HEK293 (cell line): ENCODE data around the gene ISYNA1.

Experiments
- CTCF ChIA-PET: fragments of 350-600 bp; formaldehyde crosslinking; extraction: SDS; loops from one replicate; lab custom pipeline; 2021; ENCODE audit warnings: antibody characterized with exemption; lab: Yijun Ruan, JAX
- POLR2A ChIA-PET: fragments of 300-600 bp; formaldehyde crosslinking; extraction: SDS; loops from one replicate; lab custom pipeline; 2020; ENCODE audit warnings: antibody characterized with exemption, inconsistent platforms; lab: Yijun Ruan, JAX
- H3K27ac ChIP-seq: fragments of 200-500 bp; sonication (Bioruptor generic); 2 replicates; pipeline ENCODE4 v1.5.1; 2014; ENCODE audit warnings: low read depth, low read length, control low read depth, inconsistent platforms; ENCODE audit errors: extremely low read depth
- H3K36me3 ChIP-seq, 2 experiments: fragments of 200-500 bp in 1 of 2; sonication (Bioruptor generic) in 1 of 2; 1 replicate in 1 of 2; 2 replicates in 1 of 2; pipeline ENCODE4 v1.5.1; 2014 to 2017; ENCODE audit warnings: inconsistent platforms in 2 of 2, low read length in 2 of 2; ENCODE audit not compliant: control insufficient read depth in 2 of 2, insufficient read depth in 1 of 2
- H3K4me1 ChIP-seq: fragments of 200-500 bp; sonication (Bioruptor generic); 2 replicates; pipeline ENCODE4 v1.5.1; 2014; ENCODE audit warnings: mild to moderate bottlenecking, low read length, inconsistent platforms; ENCODE audit not compliant: control insufficient read depth, insufficient read depth
- H3K4me3 ChIP-seq: 2 replicates; pipeline ENCODE4 v1.5.1; 2011; ENCODE audit warnings: low read depth, mild to moderate bottlenecking, control low read depth, low read length, moderate library complexity
- H3K9me3 ChIP-seq: fragments of 200-500 bp; sonication (Bioruptor generic); 2 replicates; pipeline ENCODE4 v1.5.1; 2014; ENCODE audit warnings: low read depth, low read length, inconsistent platforms; ENCODE audit not compliant: control insufficient read depth, insufficient read depth
- BCL11B ChIP-seq: fragments of 450-650 bp; formaldehyde crosslinking; IDR thresholded peaks from 2 replicates; pipeline ENCODE4 v1.5.1; 2016; ENCODE audit warnings: low read depth, missing biosample characterization, missing genetic modification characterization
- HIC1 ChIP-seq: fragments of 450-650 bp; formaldehyde crosslinking; IDR thresholded peaks from 2 replicates; pipeline ENCODE4 v1.5.1; 2016; ENCODE audit warnings: missing biosample characterization, missing genetic modification characterization
- PRDM10 ChIP-seq: fragments of 450-650 bp; formaldehyde crosslinking; IDR thresholded peaks from 2 replicates; pipeline ENCODE4 v1.5.1; 2016; ENCODE audit warnings: missing biosample characterization, missing genetic modification characterization
- SP3 ChIP-seq: fragments of 450-650 bp; formaldehyde crosslinking; IDR thresholded peaks from 2 replicates; pipeline ENCODE4 v1.5.1; 2016; ENCODE audit warnings: missing biosample characterization, missing genetic modification characterization
- SP7 ChIP-seq: fragments of 450-650 bp; formaldehyde crosslinking; IDR thresholded peaks from 2 replicates; pipeline ENCODE4 v1.5.1; 2016; ENCODE audit warnings: missing biosample characterization, missing genetic modification characterization
- ZBTB10 ChIP-seq: fragments of 450-650 bp; formaldehyde crosslinking; IDR thresholded peaks from 2 replicates; pipeline ENCODE4 v1.5.1; 2016; ENCODE audit warnings: missing biosample characterization, missing genetic modification characterization
- ZBTB7A ChIP-seq: fragments of 450-650 bp; formaldehyde crosslinking; IDR thresholded peaks from 2 replicates; pipeline ENCODE4 v1.5.1; 2016; ENCODE audit warnings: low read depth, missing biosample characterization, missing genetic modification characterization
- ZFP41 ChIP-seq: fragments of 450-650 bp; formaldehyde crosslinking; IDR thresholded peaks from 2 replicates; pipeline ENCODE4 v1.5.1; 2016; ENCODE audit warnings: missing biosample characterization, missing genetic modification characterization, borderline replicate concordance
- ZIC2 ChIP-seq: fragments of 450-650 bp; formaldehyde crosslinking; IDR thresholded peaks from 2 replicates; pipeline ENCODE4 v1.5.1; 2016; ENCODE audit warnings: missing biosample characterization, missing genetic modification characterization
- ZNF214 ChIP-seq: fragments of 450-650 bp; formaldehyde crosslinking; IDR thresholded peaks from 2 replicates; pipeline ENCODE4 v1.5.1; 2017; ENCODE audit warnings: missing biosample characterization, mild to moderate bottlenecking, missing genetic modification characterization, borderline replicate concordance
- ZNF24 ChIP-seq: fragments of 450-650 bp; formaldehyde crosslinking; IDR thresholded peaks from 2 replicates; pipeline ENCODE4 v1.5.1; 2016; ENCODE audit warnings: missing biosample characterization, missing genetic modification characterization
- ZNF248 ChIP-seq: fragments of 450-650 bp; formaldehyde crosslinking; IDR thresholded peaks from 2 replicates; pipeline ENCODE4 v1.5.1; 2017; ENCODE audit warnings: missing biosample characterization, missing genetic modification characterization
- ZNF366 ChIP-seq: fragments of 450-650 bp; formaldehyde crosslinking; conservative IDR thresholded peaks from 2 replicates; pipeline ENCODE4 v1.5.1; 2016; ENCODE audit warnings: missing biosample characterization, missing genetic modification characterization
- ZNF391 ChIP-seq: fragments of 450-650 bp; formaldehyde crosslinking; IDR thresholded peaks from 2 replicates; pipeline ENCODE4 v1.5.1; 2016; ENCODE audit warnings: low read depth, missing biosample characterization, missing genetic modification characterization, borderline replicate concordance
- ZNF426 ChIP-seq: fragments of 450-650 bp; formaldehyde crosslinking; IDR thresholded peaks from 2 replicates; pipeline ENCODE4 v1.5.1; 2017; ENCODE audit warnings: missing biosample characterization, missing genetic modification characterization, mild to moderate bottlenecking, inconsistent platforms, moderate library complexity
- ZNF521 ChIP-seq: fragments of 450-650 bp; formaldehyde crosslinking; IDR thresholded peaks from 2 replicates; pipeline ENCODE4 v1.5.1; 2017; ENCODE audit warnings: missing biosample characterization, mild to moderate bottlenecking, missing genetic modification characterization
- ZNF561 ChIP-seq: fragments of 450-650 bp; IDR thresholded peaks from 2 replicates; pipeline ENCODE4 v1.5.1; 2018; ENCODE audit warnings: missing biosample characterization, missing genetic modification characterization, borderline replicate concordance
- ZNF585B ChIP-seq: fragments of 450-650 bp; formaldehyde crosslinking; IDR thresholded peaks from 2 replicates; pipeline ENCODE4 v1.5.1; 2016; ENCODE audit warnings: missing biosample characterization, missing genetic modification characterization
- ZNF623 ChIP-seq: fragments of 450-650 bp; formaldehyde crosslinking; IDR thresholded peaks from 2 replicates; pipeline ENCODE4 v1.5.1; 2016; ENCODE audit warnings: missing biosample characterization, missing genetic modification characterization
- ZNF629 ChIP-seq: fragments of 450-650 bp; formaldehyde crosslinking; IDR thresholded peaks from 2 replicates; pipeline ENCODE4 v1.5.1; 2017; ENCODE audit warnings: missing biosample characterization, missing genetic modification characterization
- ZNF639 ChIP-seq: fragments of 450-650 bp; formaldehyde crosslinking; IDR thresholded peaks from 2 replicates; pipeline ENCODE4 v1.5.1; 2016; ENCODE audit warnings: missing biosample characterization, missing genetic modification characterization
- ZNF701 ChIP-seq: fragments of 450-650 bp; formaldehyde crosslinking; IDR thresholded peaks from 2 replicates; pipeline ENCODE4 v1.5.1; 2016; ENCODE audit warnings: missing biosample characterization, missing genetic modification characterization
- ZNF785 ChIP-seq: fragments of 450-650 bp; formaldehyde crosslinking; IDR thresholded peaks from 2 replicates; pipeline ENCODE4 v1.5.1; 2016; ENCODE audit warnings: missing biosample characterization, missing genetic modification characterization
- TF ChIP-seq, protein P1 (sequence below): fragments of 450-650 bp; formaldehyde crosslinking; IDR thresholded peaks from 2 replicates; pipeline ENCODE4 v1.5.1; 2016; ENCODE audit warnings: missing biosample characterization, missing genetic modification characterization

The ISYNA1 gene

DNA sequence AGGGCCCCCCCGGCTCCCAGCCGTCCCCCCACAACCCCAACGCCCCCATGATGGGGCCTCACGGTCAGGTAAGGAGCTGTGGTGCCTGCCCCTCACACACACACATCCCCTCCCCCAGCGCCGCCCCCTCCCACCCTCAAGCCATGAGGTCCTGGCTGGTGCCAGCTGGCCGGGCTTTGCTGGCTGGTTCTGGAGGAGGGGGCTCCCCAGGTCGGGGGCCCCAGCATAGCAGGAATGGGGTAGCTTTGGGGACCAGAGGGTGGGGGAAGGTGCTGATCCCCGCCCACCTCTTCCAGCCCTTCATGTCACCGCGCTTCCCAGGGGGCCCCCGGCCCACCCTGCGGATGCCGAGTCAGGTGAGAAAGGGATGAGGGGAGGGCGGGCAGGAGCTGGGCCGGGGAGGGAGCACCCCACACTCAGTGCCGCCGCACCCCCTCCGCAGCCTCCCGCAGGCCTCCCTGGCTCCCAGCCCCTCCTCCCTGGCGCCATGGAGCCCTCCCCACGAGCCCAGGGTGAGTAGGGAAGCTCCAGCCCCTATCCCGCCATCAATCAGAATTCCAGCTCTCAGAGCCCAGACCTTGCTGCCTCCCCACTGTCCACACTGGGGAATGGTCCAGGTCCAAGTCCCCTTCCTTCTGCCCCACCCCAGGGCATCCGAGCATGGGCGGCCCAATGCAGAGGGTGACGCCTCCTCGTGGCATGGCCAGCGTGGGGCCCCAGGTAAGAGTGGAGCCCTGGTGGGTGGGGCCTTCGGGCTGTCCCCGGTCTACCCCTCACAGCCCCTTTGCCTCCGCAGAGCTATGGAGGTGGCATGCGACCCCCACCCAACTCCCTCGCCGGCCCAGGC lies 6.4 kb downstream of the ISYNA1 start:
- Histone ChIP-seq H3K4me3 (no peak overlapping the region), H3K27ac (peak overlapping the region; percentile 34; the same call in 1 of the 2 replicates), H3K4me1 (peaks cover 19% of the 10 kb centered on the region), H3K36me3 (peaks cover 5 to 23% of the 10 kb centered on the region in 2 experiments; a peak in 1 of 3 replicates), H3K9me3 (no peaks in the 10 kb centered on the region)
- POLR2A ChIA-PET, result interaction anchor here (1.0 kb wide), 1 partner anchor 10 kb away, joined by 3 read pairs; no protein-coding TSS in a partner anchor
- CTCF ChIA-PET, result interaction anchor here (0.6 to 1.2 kb wide), 4 partner anchors 20 to 309 kb away, joined by 3 to 4 read pairs (median 3); no protein-coding TSS in a partner anchor
- TF ChIP-seq ZIC2 (tag by site-specific recombination), result peak; percentile 40; the same call in 1 of the 2 replicates
- no peak for TF ChIP-seq ZFP41 (tag by site-specific recombination)
- no peak for TF ChIP-seq ZNF391 (tag by site-specific recombination)
- no peak for TF ChIP-seq ZNF701 (tag by site-specific recombination)
- no peak for TF ChIP-seq ZNF366 (tag by site-specific recombination)
- TF ChIP-seq BCL11B (tag by site-specific recombination), result peak; percentile 83; the same call in 1 of the 2 replicates
- TF ChIP-seq ZNF248, result no peak
- no peak for TF ChIP-seq ZNF623 (tag by site-specific recombination)
- TF ChIP-seq ZBTB10 (tag by site-specific recombination), result peak; percentile 57
- no peak for TF ChIP-seq ZNF426 (tag by site-specific recombination)
- TF ChIP-seq ZNF214, result no peak
- TF ChIP-seq ZNF639 (tag by site-specific recombination), result 0 out of 2 replicates have a peak, but pooled peaks have one; percentile 28
- no peak for TF ChIP-seq ZNF629
- peak; percentile 29; the same call in 1 of the 2 replicates for TF ChIP-seq SP3 (tag by site-specific recombination)
- TF ChIP-seq HIC1 (tag by site-specific recombination), result peak; percentile 83
- TF ChIP-seq ZBTB7A, result peak; percentile 83
- peak; percentile 64 for TF ChIP-seq SP7 (tag by site-specific recombination)
- TF ChIP-seq ZNF585B (tag by site-specific recombination), result no peak
- TF ChIP-seq, protein P1, sequence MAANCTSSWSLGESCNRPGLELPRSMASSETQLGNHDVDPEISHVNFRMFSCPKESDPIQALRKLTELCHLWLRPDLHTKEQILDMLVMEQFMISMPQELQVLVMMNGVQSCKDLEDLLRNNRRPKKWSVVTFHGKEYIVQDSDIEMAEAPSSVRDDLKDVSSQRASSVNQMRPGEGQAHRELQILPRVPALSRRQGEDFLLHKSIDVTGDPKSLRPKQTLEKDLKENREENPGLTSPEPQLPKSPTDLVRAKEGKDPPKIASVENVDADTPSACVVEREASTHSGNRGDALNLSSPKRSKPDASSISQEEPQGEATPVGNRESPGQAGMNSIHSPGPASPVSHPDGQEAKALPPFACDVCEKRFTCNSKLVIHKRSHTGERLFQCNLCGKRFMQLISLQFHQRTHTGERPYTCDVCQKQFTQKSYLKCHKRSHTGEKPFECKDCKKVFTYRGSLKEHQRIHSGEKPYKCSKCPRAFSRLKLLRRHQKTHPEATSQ, result no peak
- no peak for TF ChIP-seq ZNF561 (tag by site-specific recombination)
- no peak for TF ChIP-seq ZNF785 (tag by site-specific recombination)
- peak; percentile 51; the same call in 1 of the 2 replicates for TF ChIP-seq PRDM10 (tag by site-specific recombination)
- TF ChIP-seq ZNF24 (tag by site-specific recombination), result no peak
- no peak for TF ChIP-seq ZNF521 (tag by site-specific recombination)
